ENCODE data around the gene TRIM37.

The TRIM37 gene

GRCh38 chr17:59067340-59067739, 39.3 kb downstream of the TRIM37 start:
- Histone ChIP-seq H3K9ac (ENCODE audit: low read depth, low read length) (no peak overlapping the region), H3K4me2 (ENCODE audit: insufficient read depth, low read length) (no peak overlapping the region), H3K36me3 (ENCODE audit: insufficient read depth, low read length) (peaks cover 81% of the 10 kb centered on the region), H3K9me3 (ENCODE audit: insufficient read depth, low read length, severe bottlenecking) (no peaks in the 10 kb centered on the region), H3K4me3 (ENCODE audit: low read depth in 1 of 2, low read length in 2 of 2) (no peak overlapping the region), H2AFZ (ENCODE audit: low read depth, low read length) (no peak overlapping the region), H3K27me3 (ENCODE audit: insufficient read depth, low read length, poor library complexity) (no peaks in the 10 kb centered on the region), H3K27ac (ENCODE audit: low read length) (no peak overlapping the region), H3K4me1 (ENCODE audit: insufficient read depth, low read length) (no peaks in the 10 kb centered on the region), H4K20me1 (ENCODE audit: insufficient read depth, low read length) (no peaks in the 10 kb centered on the region), H3K79me2 (ENCODE audit: insufficient read depth, low read length) (no peaks in the 10 kb centered on the region)
- DNase-seq (no peak), ATAC-seq (ENCODE audit: insufficient read depth, low read depth) (no peak)
- TF ChIP-seq, protein P1, sequence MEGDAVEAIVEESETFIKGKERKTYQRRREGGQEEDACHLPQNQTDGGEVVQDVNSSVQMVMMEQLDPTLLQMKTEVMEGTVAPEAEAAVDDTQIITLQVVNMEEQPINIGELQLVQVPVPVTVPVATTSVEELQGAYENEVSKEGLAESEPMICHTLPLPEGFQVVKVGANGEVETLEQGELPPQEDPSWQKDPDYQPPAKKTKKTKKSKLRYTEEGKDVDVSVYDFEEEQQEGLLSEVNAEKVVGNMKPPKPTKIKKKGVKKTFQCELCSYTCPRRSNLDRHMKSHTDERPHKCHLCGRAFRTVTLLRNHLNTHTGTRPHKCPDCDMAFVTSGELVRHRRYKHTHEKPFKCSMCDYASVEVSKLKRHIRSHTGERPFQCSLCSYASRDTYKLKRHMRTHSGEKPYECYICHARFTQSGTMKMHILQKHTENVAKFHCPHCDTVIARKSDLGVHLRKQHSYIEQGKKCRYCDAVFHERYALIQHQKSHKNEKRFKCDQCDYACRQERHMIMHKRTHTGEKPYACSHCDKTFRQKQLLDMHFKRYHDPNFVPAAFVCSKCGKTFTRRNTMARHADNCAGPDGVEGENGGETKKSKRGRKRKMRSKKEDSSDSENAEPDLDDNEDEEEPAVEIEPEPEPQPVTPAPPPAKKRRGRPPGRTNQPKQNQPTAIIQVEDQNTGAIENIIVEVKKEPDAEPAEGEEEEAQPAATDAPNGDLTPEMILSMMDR (IDR thresholded peaks at IDR 0.05; ENCODE audit: borderline replicate concordance, extremely low read depth, low read length, poor library complexity, severe bottlenecking): no peak
- no peak for TF ChIP-seq EZH2 (IDR thresholded peaks at IDR 0.05; ENCODE audit: borderline replicate concordance, low read depth, low read length, severe bottlenecking)

GRCh38 chr17:59062509-59062908, 44.2 kb downstream of the TRIM37 start:
- H3K9me3 ChIP-seq (ENCODE audit: insufficient read depth, low read length, severe bottlenecking): no peaks in the 10 kb centered on the region
- peaks cover 74% of the 10 kb centered on the region for H3K36me3 ChIP-seq (ENCODE audit: insufficient read depth, low read length)

GRCh38 chr17:59056857-59057256, 49.8 kb downstream of the TRIM37 start:
- no peaks in the 10 kb centered on the region for H3K9me3 ChIP-seq (ENCODE audit: insufficient read depth, low read length, severe bottlenecking)
- no peaks in the 10 kb centered on the region for H3K4me1 ChIP-seq (ENCODE audit: insufficient read depth, low read length)
- H3K9ac ChIP-seq (ENCODE audit: low read depth, low read length): no peak overlapping the region
- no peak overlapping the region for H3K27ac ChIP-seq (ENCODE audit: low read length)
- no peak for ATAC-seq (ENCODE audit: insufficient read depth, low read depth)
- TF ChIP-seq, protein P1 (IDR thresholded peaks at IDR 0.05; ENCODE audit: borderline replicate concordance, extremely low read depth, low read length, poor library complexity, severe bottlenecking): no peak
- no peak for TF ChIP-seq EZH2 (IDR thresholded peaks at IDR 0.05; ENCODE audit: borderline replicate concordance, low read depth, low read length, severe bottlenecking)
- DNase-seq: no peak
- no peaks in the 10 kb centered on the region for H3K27me3 ChIP-seq (ENCODE audit: insufficient read depth, low read length, poor library complexity)
- H3K79me2 ChIP-seq (ENCODE audit: insufficient read depth, low read length): no peaks in the 10 kb centered on the region
- H3K36me3 ChIP-seq (ENCODE audit: insufficient read depth, low read length): peaks cover 71% of the 10 kb centered on the region
- H2AFZ ChIP-seq (ENCODE audit: low read depth, low read length): no peak overlapping the region
- no peak overlapping the region for H3K4me3 ChIP-seq (ENCODE audit: low read depth in 1 of 2, low read length in 2 of 2)
- H3K4me2 ChIP-seq (ENCODE audit: insufficient read depth, low read length): no peak overlapping the region
- H4K20me1 ChIP-seq (ENCODE audit: insufficient read depth, low read length): no peaks in the 10 kb centered on the region

More at GRCh38 chr17:59062509-59062908, 44.2 kb downstream of the TRIM37 start:
- DNase-seq (no peak), ATAC-seq (ENCODE audit: insufficient read depth, low read depth) (no peak)
- Histone ChIP-seq H3K79me2 (ENCODE audit: insufficient read depth, low read length) (no peaks in the 10 kb centered on the region), H3K27ac (ENCODE audit: low read length) (no peak overlapping the region), H4K20me1 (ENCODE audit: insufficient read depth, low read length) (no peaks in the 10 kb centered on the region), H3K9ac (ENCODE audit: low read depth, low read length) (no peak overlapping the region), H3K4me2 (ENCODE audit: insufficient read depth, low read length) (no peak overlapping the region), H3K27me3 (ENCODE audit: insufficient read depth, low read length, poor library complexity) (no peaks in the 10 kb centered on the region), H3K4me3 (ENCODE audit: low read depth in 1 of 2, low read length in 2 of 2) (no peak overlapping the region), H2AFZ (ENCODE audit: low read depth, low read length) (no peak overlapping the region), H3K4me1 (ENCODE audit: insufficient read depth, low read length) (no peaks in the 10 kb centered on the region)
- TF ChIP-seq, protein P1 (IDR thresholded peaks at IDR 0.05; ENCODE audit: borderline replicate concordance, extremely low read depth, low read length, poor library complexity, severe bottlenecking): no peak
- no peak for TF ChIP-seq EZH2 (IDR thresholded peaks at IDR 0.05; ENCODE audit: borderline replicate concordance, low read depth, low read length, severe bottlenecking)

GRCh38 chr17:59049798-59050197, 56.9 kb downstream of the TRIM37 start:
- ATAC-seq (ENCODE audit: insufficient read depth, low read depth): no peak
- TF ChIP-seq EZH2 (IDR thresholded peaks at IDR 0.05; ENCODE audit: borderline replicate concordance, low read depth, low read length, severe bottlenecking): no peak
- TF ChIP-seq, protein P1 (IDR thresholded peaks at IDR 0.05; ENCODE audit: borderline replicate concordance, extremely low read depth, low read length, poor library complexity, severe bottlenecking): no peak

More at GRCh38 chr17:59049798-59050197, 56.9 kb downstream of the TRIM37 start:
- DNase-seq: no peak
- Histone ChIP-seq H3K27ac (ENCODE audit: low read length) (no peak overlapping the region), H3K9ac (ENCODE audit: low read depth, low read length) (no peak overlapping the region), H3K4me2 (ENCODE audit: insufficient read depth, low read length) (no peak overlapping the region), H3K36me3 (ENCODE audit: insufficient read depth, low read length) (peaks cover 61% of the 10 kb centered on the region), H3K4me1 (ENCODE audit: insufficient read depth, low read length) (no peaks in the 10 kb centered on the region), H3K79me2 (ENCODE audit: insufficient read depth, low read length) (no peaks in the 10 kb centered on the region), H3K4me3 (ENCODE audit: low read depth in 1 of 2, low read length in 2 of 2) (no peak overlapping the region), H3K9me3 (ENCODE audit: insufficient read depth, low read length, severe bottlenecking) (no peaks in the 10 kb centered on the region), H2AFZ (ENCODE audit: low read depth, low read length) (no peak overlapping the region), H4K20me1 (ENCODE audit: insufficient read depth, low read length) (no peaks in the 10 kb centered on the region), H3K27me3 (ENCODE audit: insufficient read depth, low read length, poor library complexity) (no peaks in the 10 kb centered on the region)

Data from DND-41 (cell line).